ENCODE data around the gene CCDC197.

The CCDC197 gene

DNA sequence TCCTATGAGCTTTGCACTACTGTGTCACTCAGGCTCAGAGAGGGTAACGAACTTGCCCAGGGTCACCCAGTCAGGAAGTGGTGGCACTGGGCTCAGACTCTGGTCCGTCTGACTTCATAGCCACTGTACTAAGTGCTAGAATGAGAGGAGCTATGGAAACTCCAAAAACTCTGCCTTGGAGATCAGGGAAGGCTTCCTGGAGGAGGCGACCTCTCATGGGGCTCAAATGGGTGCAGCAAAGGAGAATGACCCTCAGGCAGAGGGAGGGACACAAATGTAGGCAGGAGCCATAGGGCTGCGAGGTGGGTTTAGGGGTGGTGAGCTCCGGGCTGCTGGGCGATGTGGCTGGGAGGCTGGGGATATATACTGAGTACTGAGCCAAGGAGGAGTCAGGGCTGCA is 3.2 kb downstream of the CCDC197 start:
- TF ChIP-seq ZFX (IDR thresholded peaks at IDR 0.05; ENCODE audit: borderline replicate concordance) = no peak
- TF ChIP-seq, protein P1, sequence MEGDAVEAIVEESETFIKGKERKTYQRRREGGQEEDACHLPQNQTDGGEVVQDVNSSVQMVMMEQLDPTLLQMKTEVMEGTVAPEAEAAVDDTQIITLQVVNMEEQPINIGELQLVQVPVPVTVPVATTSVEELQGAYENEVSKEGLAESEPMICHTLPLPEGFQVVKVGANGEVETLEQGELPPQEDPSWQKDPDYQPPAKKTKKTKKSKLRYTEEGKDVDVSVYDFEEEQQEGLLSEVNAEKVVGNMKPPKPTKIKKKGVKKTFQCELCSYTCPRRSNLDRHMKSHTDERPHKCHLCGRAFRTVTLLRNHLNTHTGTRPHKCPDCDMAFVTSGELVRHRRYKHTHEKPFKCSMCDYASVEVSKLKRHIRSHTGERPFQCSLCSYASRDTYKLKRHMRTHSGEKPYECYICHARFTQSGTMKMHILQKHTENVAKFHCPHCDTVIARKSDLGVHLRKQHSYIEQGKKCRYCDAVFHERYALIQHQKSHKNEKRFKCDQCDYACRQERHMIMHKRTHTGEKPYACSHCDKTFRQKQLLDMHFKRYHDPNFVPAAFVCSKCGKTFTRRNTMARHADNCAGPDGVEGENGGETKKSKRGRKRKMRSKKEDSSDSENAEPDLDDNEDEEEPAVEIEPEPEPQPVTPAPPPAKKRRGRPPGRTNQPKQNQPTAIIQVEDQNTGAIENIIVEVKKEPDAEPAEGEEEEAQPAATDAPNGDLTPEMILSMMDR (IDR thresholded peaks at IDR 0.05) = no peak
- no peak overlapping the region for H3K27ac ChIP-seq

GRCh38 chr14:94001016-94001415 is 3.9 kb downstream of the CCDC197 start:
- no peak overlapping the region for H3K27ac ChIP-seq

DNA sequence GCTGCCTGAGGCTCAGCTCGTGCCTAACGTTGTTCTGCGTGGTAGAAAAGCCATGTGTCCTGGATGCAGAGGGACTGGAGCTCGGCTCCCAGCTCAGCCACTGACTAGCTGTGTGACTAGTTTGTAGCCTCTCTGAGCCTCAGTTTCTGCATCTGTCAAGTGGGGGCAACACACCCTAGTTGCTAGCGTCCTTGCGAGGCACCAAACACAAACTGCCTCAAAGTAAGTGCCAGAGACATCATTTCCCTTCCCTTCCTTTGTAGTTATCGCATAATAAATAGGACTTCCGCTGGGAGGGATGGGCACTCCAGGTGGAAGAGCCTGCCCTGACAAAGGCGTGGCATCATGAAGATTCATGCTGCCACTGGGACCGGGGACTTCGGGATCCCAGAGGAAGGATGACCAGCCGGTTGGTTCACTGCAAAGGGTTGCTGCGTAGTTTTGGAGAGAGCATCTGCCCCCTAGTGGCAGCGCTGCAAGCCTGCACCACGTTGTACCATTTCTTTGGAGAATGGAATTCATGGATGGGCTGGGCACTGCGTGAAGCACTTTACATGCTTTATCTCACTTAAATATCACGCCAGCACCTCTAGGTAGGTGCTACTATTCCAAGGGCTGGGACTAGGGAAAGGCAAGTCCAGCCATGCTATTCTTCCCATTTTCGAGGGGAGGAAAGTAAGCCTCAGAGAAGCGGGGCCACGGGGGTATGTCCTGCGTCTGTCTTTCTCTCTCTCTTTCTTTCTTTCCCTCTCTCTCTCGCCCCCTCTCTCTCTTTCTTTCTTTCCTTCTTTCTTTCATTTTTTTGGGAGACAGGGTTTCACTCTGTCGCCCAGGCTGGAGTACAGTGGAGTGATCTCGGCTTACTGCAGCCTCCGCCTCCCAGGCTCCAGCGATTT is 4.6 kb downstream of the CCDC197 start:
- no peak overlapping the region for H3K27ac ChIP-seq
- TF ChIP-seq, protein P1 (IDR thresholded peaks at IDR 0.05) = peak; percentile 94
- TF ChIP-seq ZFX (IDR thresholded peaks at IDR 0.05; ENCODE audit: borderline replicate concordance) = no peak

More at GRCh38 chr14:94001016-94001415, 3.9 kb downstream of the CCDC197 start:
- TF ChIP-seq ZFX (IDR thresholded peaks at IDR 0.05; ENCODE audit: borderline replicate concordance) = no peak
- TF ChIP-seq, protein P1 (IDR thresholded peaks at IDR 0.05) = no peak

DNA sequence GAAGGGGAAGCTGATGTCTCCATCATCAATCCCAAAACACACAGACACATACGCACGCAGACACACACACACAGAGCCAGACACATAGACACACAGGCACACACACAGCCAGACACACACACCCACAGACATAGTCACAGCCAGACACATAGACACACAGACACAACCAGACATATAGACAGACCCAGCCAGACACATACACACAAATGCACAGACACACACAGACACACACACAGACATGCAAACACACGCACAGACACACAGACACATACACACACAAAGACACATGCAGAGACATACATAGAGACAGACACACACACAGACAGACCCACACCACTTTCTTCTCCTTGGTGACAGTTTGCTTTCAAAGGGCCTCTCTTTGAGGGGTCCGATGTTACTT is 6.3 kb downstream of the CCDC197 start:
- TF ChIP-seq, protein P1 (IDR thresholded peaks at IDR 0.05) = no peak
- no peak for TF ChIP-seq ZFX (IDR thresholded peaks at IDR 0.05; ENCODE audit: borderline replicate concordance)
- no peak overlapping the region for H3K27ac ChIP-seq

DNA sequence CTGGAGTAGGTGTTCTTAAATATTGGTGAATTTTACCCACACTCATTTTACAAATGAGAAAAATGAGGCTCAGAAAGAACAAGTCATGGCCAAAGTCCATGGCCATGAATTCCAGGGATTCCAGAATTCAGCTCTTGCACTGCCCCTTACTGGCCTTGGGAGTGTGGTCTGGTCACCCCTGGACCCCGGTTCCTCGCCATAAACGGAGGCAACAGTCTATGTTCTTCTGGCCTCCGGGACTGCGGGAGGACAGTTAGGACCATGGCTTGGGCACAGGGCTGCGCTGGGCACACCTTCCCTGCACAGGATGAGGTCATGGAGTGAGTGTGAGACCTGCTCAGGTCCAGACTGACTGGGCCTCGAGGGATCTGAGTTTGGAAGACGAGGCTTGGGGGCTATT is 6.9 kb downstream of the CCDC197 start:
- no peak overlapping the region for H3K27ac ChIP-seq
- TF ChIP-seq, protein P1 (IDR thresholded peaks at IDR 0.05) = no peak
- TF ChIP-seq ZFX (IDR thresholded peaks at IDR 0.05; ENCODE audit: borderline replicate concordance) = no peak

GRCh38 chr14:94005324-94006073 is 8.4 kb downstream of the CCDC197 start:
- no peak overlapping the region for H3K27ac ChIP-seq
- TF ChIP-seq, protein P1 (IDR thresholded peaks at IDR 0.05) = peak; percentile 65
- no peak for TF ChIP-seq ZFX (IDR thresholded peaks at IDR 0.05; ENCODE audit: borderline replicate concordance)

- TF ChIP-seq, protein P1 (IDR thresholded peaks at IDR 0.05) = no peak
- TF ChIP-seq ZFX (IDR thresholded peaks at IDR 0.05; ENCODE audit: borderline replicate concordance) = no peak
- H3K27ac ChIP-seq = no peak overlapping the region
These were observed 11.1 kb downstream of the CCDC197 start for GRCh38 chr14:94008234-94008633.

All from 22Rv1 (cell line).